GM10248 (cell line): ENCODE measurements around the gene ASS1.

Experiments used
- CTCF ChIA-PET: fragments of 300-600 bp; sonication (Branson Sonifier 250); formaldehyde crosslinking; extraction: SDS; loops from one replicate; lab custom pipeline; 2021; ENCODE audit warnings: antibody characterized with exemption; lab: Yijun Ruan, JAX
- POLR2A ChIA-PET: fragments of 350-650 bp; sonication (Branson Sonifier 250); formaldehyde crosslinking; extraction: SDS; loops from one replicate; lab custom pipeline; 2020; ENCODE audit warnings: antibody characterized with exemption; lab: Yijun Ruan, JAX
- DNase-seq: peaks from one replicate; pipeline ENCODE4 v3.0.0; 2012; ENCODE audit errors: extremely low spot score
- TF ChIP-seq, protein P1 (sequence below): IDR thresholded peaks from 2 replicates; pipeline ENCODE4 v1.5.1; 2012; ENCODE audit warnings: mild to moderate bottlenecking, low read depth; ENCODE audit errors: extremely low read depth, missing control alignments, control extremely low read depth

Gene ASS1

DNA sequence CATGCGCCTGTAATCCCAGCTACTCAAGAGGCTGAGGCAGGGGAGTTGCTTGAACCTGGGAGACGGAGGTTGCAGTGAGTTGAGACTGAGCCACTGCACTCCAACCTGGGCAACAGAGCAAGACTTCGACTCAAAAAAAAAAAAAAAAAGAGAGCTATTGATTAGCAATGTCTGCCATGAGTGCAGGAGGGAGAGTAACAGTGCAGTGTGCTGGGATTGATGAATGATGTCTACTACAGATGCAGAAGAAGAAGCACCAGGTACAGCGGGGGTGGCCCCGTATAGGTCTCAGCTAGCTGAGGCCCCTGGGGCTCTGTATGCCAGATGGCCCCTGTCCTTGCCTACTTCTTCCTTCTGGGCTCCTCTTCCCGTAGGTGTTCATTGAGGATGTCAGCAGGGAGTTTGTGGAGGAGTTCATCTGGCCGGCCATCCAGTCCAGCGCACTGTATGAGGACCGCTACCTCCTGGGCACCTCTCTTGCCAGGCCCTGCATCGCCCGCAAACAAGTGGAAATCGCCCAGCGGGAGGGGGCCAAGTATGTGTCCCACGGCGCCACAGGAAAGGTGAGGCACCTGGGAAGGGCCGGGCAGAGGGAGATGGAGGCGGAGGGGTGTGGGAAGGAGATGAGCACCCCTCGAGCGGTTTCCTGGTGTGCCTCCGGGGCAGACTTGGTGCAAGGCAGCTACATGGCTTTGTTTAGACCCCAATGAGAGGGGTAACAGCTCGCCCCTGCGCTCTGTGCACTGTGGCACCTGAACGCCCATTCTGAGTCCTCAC is 13.5 kb downstream of the ASS1 start:
- CTCF ChIA-PET, result interaction anchor here (15.0 kb wide), 1 partner anchor 225 kb away, joined by 262 read pairs; no protein-coding TSS in a partner anchor
- DNase-seq, result no peak
- POLR2A ChIA-PET, result no interaction called here
- TF ChIP-seq, protein P1, sequence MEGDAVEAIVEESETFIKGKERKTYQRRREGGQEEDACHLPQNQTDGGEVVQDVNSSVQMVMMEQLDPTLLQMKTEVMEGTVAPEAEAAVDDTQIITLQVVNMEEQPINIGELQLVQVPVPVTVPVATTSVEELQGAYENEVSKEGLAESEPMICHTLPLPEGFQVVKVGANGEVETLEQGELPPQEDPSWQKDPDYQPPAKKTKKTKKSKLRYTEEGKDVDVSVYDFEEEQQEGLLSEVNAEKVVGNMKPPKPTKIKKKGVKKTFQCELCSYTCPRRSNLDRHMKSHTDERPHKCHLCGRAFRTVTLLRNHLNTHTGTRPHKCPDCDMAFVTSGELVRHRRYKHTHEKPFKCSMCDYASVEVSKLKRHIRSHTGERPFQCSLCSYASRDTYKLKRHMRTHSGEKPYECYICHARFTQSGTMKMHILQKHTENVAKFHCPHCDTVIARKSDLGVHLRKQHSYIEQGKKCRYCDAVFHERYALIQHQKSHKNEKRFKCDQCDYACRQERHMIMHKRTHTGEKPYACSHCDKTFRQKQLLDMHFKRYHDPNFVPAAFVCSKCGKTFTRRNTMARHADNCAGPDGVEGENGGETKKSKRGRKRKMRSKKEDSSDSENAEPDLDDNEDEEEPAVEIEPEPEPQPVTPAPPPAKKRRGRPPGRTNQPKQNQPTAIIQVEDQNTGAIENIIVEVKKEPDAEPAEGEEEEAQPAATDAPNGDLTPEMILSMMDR, result no peak

DNA sequence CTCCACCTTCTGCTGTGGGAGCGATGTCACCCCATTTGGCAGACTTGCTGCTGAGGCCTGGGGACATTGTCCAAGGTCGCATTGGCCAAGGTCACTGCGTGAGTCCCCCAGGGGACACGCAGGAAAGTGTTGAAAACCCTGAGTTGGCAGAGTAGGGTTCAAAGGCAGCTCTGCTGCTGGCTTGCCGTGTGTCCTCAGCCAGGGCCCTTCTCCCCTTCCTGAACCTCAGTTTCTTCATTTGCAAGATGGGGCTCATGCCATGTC is 14.0 kb downstream of the ASS1 start:
- ChIA-PET POLR2A (no interaction called here), CTCF (interaction anchor here (0.6 to 15.0 kb wide), 3 partner anchors 10 to 534 kb away, joined by 3 to 262 read pairs (median 4); no protein-coding TSS in a partner anchor)
- no peak for DNase-seq
- TF ChIP-seq, protein P1, result no peak

DNA sequence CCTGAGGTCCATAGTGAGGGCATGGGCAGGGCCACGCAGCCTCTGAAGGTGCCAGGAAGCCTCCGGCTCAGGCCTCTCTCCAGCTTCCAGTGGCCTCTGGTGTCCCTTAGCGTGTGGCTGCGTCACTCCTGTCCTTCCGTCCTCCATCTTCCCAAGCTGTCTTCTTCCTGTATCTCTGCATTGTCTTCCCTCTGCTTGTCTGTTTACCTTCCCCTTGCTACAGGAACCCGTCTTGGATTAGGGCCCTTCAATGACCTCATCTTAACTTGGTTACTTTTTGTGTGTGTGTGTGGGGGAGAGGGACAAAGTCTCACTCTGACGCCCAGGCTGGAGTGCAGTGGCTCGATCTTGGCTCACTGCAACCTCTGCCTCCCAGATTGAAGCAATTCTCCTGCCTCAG is 14.4 kb downstream of the ASS1 start:
- TF ChIP-seq, protein P1, result no peak
- no peak for DNase-seq
- CTCF ChIA-PET, result interaction anchor here (0.6 to 15.0 kb wide), 3 partner anchors 10 to 534 kb away, joined by 3 to 262 read pairs (median 4); no protein-coding TSS in a partner anchor
- POLR2A ChIA-PET, result no interaction called here

DNA sequence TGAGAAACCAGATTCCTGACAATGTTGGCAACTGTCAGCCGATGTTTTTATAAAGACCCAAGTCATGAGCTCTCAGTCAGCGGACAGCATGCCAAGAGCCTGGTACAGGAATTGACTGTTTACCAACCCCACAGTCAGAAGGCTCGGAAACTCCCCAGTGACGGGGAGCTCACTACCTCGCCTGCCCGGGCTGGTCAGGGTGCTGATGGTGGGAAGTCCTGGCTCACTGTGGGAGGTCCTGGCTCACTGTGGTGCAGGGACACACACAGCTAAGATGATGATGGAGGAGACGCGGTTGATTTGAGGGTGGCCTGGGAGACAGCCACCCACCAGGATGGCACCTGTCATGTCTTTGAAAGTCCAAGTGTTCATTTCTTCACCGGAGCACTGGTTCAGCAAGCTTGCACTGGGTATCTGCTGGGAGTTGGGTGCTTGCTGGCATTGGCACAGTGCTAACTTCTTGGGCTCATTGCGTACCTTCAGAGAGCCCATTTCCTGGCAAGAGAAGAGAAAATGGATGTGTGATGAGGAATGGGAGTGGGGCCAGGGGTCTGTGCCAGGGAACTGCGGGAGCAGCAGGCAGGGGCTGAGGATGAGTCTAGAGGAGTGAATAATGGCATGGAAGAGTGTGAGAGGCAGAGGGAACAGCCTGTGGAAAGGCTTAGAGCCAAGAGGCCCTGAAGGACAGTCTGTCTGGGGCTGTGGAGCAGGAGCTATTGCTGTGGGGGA is 15.3 kb downstream of the ASS1 start:
- TF ChIP-seq, protein P1, result no peak
- no peak for DNase-seq
- CTCF ChIA-PET, result interaction anchor here (0.6 to 15.0 kb wide), 17 partner anchors 9 to 538 kb away, joined by 3 to 262 read pairs (median 3); partner anchors contain the start of gene EXOSC2
- POLR2A ChIA-PET, result no interaction called here

DNA sequence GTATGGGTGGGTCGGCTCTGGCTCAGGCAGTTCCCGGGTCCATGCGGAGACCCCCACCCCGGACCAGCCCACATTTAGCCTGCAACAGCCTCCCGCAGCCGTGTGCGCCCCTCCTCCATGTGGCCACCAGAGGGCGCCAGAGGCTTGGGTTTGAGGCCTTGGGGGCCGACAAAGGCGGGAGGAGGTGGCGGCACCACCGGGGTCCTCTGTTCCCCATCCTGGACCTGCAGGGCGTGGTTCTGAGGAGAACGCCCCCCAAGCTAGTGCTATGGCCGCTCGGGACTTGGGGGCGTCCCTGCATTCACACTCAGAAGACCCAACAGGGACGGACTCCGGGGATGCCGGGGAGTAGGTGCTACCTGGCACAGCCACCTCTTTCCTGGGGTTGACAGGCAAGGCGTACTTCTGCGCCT is 16.5 kb downstream of the ASS1 start:
- DNase-seq, result peak; percentile 85
- ChIA-PET POLR2A (no interaction called here), CTCF (interaction anchor here (0.9 to 15.0 kb wide), 7 partner anchors 8 to 232 kb away, joined by 3 to 262 read pairs (median 4); partner anchors contain the start of gene EXOSC2)
- TF ChIP-seq, protein P1, result peak; percentile 97

DNA sequence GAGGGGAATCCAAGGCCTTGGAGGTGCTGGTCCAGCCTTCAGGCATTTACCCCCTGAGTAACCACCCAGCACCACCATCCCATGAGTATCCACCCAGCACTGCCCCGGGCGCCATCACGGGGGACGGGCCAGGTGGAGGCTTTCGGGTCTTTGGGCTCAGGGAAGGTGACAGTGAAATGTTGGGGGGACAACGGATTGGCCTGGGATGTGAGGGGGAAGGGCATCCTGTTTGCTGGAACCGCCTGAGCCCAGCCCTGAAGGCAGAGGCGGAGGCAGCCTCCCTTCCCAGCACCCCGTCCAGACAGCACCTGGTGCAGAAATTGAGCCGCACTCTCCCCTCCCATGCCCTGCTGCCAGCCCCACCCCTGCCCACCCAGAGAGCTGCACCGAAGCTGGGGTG is 17.0 kb downstream of the ASS1 start:
- TF ChIP-seq, protein P1, result no peak
- ChIA-PET POLR2A (no interaction called here), CTCF (interaction anchor here (1.7 to 15.0 kb wide), 2 partner anchors 204 to 221 kb away, joined by 3 to 262 read pairs; no protein-coding TSS in a partner anchor)
- DNase-seq, result no peak
